Placental epithelial cell (primary cell): Measurements from ENCODE around the gene DUSP10. TPM values are rescaled to one million over a fixed set of nuclear protein-coding genes. Genes with fewer than 3 reads are reported as not detected.

Experiments used
- total RNA-seq: library from RNA; depleted of rRNA; stranded (reverse); fragments of >200 nt; gene quantifications from 2 replicates; pipeline ENCODE4 v1.2.3, GENCODE V29; 2012

Gene DUSP10
- total RNA-seq = 16.5 and 36.4 TPM in 2 replicates

DNA sequence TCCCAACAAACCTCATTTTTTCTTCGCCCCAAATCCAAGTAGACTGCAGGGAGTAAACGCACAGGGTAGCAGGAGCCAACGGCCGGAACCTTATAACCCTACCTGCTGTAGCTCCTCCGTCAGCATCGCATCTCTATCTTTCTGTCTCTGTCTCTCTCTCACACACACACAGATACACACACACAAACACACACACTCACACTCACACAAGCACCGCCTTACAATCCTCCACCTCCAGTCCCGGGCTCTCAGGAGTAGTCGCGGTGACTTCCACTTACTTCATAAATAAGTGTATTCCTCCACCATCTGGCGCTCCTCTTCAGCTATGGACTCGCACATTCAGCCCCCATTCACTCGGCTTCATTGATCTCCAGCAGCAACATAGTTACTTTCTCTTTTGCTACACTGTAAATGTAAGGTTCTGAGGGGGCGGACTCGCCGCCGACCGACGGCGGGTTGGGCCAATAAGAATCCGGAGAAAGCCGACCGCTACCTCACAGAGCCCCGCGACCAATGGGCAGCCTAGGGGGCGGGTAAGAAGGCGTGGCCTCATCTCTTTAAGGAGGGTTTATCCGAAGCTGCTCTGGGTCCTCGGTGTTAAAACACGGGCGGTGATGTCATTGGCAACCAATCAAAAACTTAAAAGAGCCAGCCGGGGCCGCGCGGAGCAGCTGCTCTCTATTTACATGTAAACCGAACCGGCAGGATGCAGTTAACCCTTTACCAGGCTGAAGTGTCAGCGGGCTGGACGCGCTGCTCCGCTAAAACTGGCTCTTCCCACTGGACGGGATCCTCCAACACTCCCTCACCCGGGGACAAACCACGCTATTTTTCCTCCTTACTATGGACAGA, at the start of gene DUSP10:
Gene DUSP10 (minus strand): TSS at position 387 of the 852 bp plus-strand sequence. CDS start 2,345 bp downstream, outside the sequence.

